GM10248 (cell line): Measurements from ENCODE around the gene SLX9.

Source experiments
- CTCF ChIA-PET: fragments of 300-600 bp; sonication (Branson Sonifier 250); formaldehyde crosslinking; extraction: SDS; loops from one replicate; lab custom pipeline; 2021; ENCODE audit warnings: antibody characterized with exemption; lab: Yijun Ruan, JAX
- POLR2A ChIA-PET: fragments of 350-650 bp; sonication (Branson Sonifier 250); formaldehyde crosslinking; extraction: SDS; loops from one replicate; lab custom pipeline; 2020; ENCODE audit warnings: antibody characterized with exemption; lab: Yijun Ruan, JAX
- DNase-seq: peaks from one replicate; pipeline ENCODE4 v3.0.0; 2012; ENCODE audit errors: extremely low spot score
- CTCF ChIP-seq: IDR thresholded peaks from 2 replicates; pipeline ENCODE4 v1.5.1; 2012; ENCODE audit warnings: mild to moderate bottlenecking, low read depth; ENCODE audit errors: extremely low read depth, missing control alignments, control extremely low read depth

The SLX9 gene

DNA sequence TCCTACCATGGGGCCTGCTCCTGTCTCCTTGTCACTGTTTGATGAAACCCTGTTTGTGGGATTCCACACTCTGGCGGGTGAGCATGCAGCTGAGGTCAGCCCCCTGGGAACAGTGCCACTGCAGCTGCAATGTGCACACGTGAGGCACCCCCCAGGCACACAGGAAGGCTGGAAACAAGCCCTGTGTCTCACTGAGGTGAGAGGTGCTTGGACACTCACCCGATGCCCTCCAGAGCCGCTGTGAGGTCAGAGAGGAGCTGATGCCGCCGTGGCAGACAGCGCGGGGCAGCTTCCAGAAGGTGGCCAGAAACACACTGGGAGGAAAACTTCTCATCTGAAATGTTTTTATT lies 49.7 kb downstream of the SLX9 start:
- CTCF ChIA-PET = no interaction called here
- POLR2A ChIA-PET = no interaction called here
- TF ChIP-seq CTCF = no peak
- no peak for DNase-seq

- ChIA-PET CTCF (no interaction called here), POLR2A (no interaction called here)
- DNase-seq = no peak
- TF ChIP-seq CTCF = no peak
Measured at GRCh38 chr21:44989943-44990780, 50.3 kb downstream of the SLX9 start.

DNA sequence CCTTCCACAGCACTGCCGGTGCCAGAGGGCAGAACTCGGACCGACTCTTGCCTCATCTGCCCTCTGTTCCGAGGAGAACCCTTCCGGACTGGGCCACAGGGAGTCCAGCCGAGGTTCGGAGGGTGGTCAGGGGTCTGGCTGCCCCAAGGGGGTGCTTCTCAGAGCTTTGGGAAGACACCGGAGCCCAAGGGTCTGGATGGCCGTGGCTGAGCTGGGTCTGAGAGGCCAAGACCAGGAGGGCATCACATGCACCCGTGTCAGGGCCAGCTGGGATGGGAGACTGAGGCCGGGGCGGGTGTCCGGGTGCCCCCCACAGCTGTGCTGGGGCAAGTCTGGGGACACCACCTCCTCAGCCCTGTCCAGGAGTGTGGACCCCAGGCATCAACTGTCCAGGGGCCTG lies 51.1 kb downstream of the SLX9 start:
- ChIA-PET CTCF (no interaction called here), POLR2A (no interaction called here)
- no peak for DNase-seq
- no peak for TF ChIP-seq CTCF

DNA sequence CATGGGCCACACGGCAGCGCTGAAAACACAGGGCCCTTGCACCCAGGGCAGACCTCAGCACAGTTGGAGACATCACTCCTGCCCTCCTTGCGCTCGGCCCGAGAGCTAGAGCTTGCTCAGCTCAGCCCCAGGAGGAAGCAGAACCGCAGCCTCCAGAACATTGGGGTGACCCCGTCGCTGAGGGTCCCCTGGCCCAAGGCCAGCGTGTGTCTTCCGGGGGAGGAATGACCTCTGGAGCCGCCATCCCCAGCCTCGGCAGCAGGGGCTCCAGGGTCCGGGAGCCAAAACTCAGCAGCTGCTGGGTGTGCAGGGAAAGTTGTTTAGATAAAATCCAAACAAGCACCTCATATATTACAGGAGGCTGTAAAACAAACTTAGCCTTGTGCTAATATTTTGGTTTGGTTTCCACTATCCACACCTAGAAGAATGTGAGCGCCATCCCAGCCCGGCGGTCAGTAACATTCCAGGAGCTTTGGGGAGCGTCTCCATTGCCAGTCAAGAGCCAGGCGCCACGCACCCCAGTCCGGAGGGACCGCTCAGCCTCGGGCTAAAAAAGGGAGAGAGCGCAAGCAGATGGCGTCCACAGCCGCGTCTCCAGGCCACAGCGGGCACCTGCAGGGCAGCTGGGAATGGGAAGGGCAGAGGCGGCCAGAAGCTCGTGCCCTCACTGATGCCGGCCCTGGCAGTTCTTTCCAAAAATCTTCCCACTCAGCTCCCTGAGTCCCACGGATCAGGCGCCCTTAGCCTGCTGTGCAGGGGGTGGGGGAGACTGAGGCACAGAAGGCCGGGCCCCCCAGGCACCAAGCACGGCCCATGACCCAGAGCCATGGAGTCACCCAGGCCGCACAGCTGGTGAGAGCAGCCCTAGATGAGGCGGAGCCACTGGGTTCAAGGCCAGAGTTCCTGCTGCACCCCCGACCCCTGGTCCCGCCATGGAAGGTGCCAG lies 52.0 kb downstream of the SLX9 start:
- TF ChIP-seq CTCF = no peak
- DNase-seq = no peak
- ChIA-PET CTCF (no interaction called here), POLR2A (no interaction called here)

DNA sequence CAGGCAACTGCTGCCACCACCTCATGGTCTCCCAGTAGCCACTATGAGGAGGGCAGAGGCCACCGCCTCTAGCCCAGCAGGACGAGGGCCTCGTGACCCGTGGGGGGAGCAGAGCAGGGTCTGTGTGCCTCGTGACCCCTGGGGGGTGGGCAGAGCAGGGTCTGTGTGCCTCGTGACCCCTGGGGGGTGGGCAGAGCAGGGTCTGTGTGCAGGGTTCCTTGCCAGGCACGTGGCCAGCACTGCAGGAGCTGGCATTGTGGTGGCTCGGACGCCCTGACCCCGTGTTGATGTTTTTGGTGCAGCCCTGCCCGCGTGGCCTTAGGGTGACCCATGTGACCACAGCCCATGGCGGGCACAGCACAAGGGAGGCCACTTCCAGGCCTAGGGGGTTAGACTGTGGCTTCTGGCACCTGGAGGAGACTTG lies 52.8 kb downstream of the SLX9 start:
- POLR2A ChIA-PET = no interaction called here
- CTCF ChIA-PET = no interaction called here
- DNase-seq = no peak
- no peak for TF ChIP-seq CTCF

DNA sequence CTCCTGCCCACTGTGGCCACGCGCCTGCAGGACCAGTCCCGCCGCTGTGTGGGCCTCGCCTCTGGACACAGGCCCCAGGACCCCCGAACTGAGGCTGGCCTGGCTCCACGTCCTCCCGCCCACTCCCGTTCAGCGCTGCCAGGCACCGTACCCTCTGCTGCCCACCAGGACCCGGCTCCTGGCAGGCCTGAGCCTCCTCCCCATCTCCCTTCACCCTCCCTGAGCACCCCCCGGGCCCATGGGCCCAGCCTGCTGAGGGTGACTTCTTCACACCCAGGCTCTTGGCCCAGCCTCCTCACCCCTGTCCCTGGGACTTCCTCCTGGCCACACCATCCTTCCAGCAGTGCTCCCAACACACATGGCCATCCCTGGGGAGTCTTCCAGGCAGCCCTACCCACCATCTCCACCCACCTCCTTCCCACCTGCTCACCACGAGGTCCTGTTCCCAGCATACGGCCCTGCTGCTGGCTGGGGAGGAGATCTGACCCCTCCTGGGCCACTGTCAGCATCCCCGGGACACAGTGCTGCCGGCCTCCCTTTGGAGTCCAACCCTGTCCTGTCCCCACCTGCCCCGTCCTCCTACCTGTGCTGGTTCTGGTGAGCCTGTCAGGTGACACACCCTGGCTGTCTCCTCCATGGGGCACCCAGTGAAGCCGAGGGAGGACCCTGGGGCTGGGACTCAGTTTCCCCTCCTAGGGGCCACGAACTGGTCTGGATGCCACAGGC lies 53.7 kb downstream of the SLX9 start:
- no peak for DNase-seq
- ChIA-PET POLR2A (no interaction called here), CTCF (no interaction called here)
- TF ChIP-seq CTCF = no peak
